K562 (cell line): ENCODE data around the gene NKAPL. TPM values are rescaled to one million over a fixed set of nuclear protein-coding genes. Genes with fewer than 3 reads are reported as not detected.
A peak's percentile ranks its signal among the peaks of the same experiment; 100 is the strongest.

Experiments
- ARID1B ChIP-seq: fragments of 450-650 bp; IDR thresholded peaks from 2 replicates; pipeline ENCODE4 v1.6.1; 2016; ENCODE audit warnings: antibody characterized with exemption, mild to moderate bottlenecking, inconsistent platforms
- ATF7 ChIP-seq: fragments of 450-650 bp; IDR thresholded peaks from 2 replicates; pipeline ENCODE4 v1.7.1; 2014; ENCODE audit warnings: mild to moderate bottlenecking, moderate library complexity
- BRCA1 ChIP-seq, 2 experiments: fragments of 450-650 bp in 1 of 2; sonication (generic) in 1 of 2; formaldehyde crosslinking in 1 of 2; IDR thresholded peaks; 2 replicates each; pipeline versions ENCODE4 v1.5.0 to v1.6.1; 2017 to 2020; ENCODE audit warnings: mild to moderate bottlenecking in 1 of 2, missing genetic modification reagents in 1 of 2
- LCOR ChIP-seq: sonication (generic); formaldehyde crosslinking; IDR thresholded peaks from 2 replicates; pipeline ENCODE4 v1.8.0; 2022; ENCODE audit warnings: mild to moderate bottlenecking, missing genetic modification reagents
- MAFG ChIP-seq: fragments of 450-650 bp; conservative IDR thresholded peaks from 2 replicates; pipeline ENCODE4 v1.6.1; 2016; ENCODE audit warnings: missing genetic modification characterization, missing compliant biosample characterization
- MAFK ChIP-seq: IDR thresholded peaks from 2 replicates; pipeline ENCODE4 v1.6.1; 2011; ENCODE audit warnings: low read length, improper control_type of control experiment
- PBX2 ChIP-seq, 2 experiments: IDR thresholded peaks in 1 of 2; conservative IDR thresholded peaks in 1 of 2; 2 replicates each; pipeline ENCODE4 v1.6.1; 2016; ENCODE audit warnings: low read depth in 2 of 2, mild to moderate bottlenecking in 1 of 2, missing compliant biosample characterization in 1 of 2, missing genetic modification characterization in 1 of 2, moderate library complexity in 1 of 2
- TARDBP ChIP-seq: fragments of 450-650 bp; IDR thresholded peaks from 2 replicates; pipeline ENCODE4 v1.6.1; 2016
- ZNF282 ChIP-seq: sonication (generic); formaldehyde crosslinking; IDR thresholded peaks from 2 replicates; pipeline ENCODE4 v1.8.1; 2023; ENCODE audit warnings: missing genetic modification reagents
- ZNF316 ChIP-seq: fragments of 450-650 bp; IDR thresholded peaks from 2 replicates; pipeline ENCODE4 v1.6.1; 2016
- ZNF785 ChIP-seq: fragments of 250-450 bp; sonication (Bioruptor Pico); IDR thresholded peaks from 2 replicates; pipeline ENCODE4 v1.4.0; 2020; ENCODE audit warnings: mild to moderate bottlenecking
- polyA plus RNA-seq, 8 experiments: library from polyadenylated mRNA; depleted of rRNA in 4 of 8; stranded (reverse) in 5 of 8; unstranded in 3 of 8; fragments of >200 nt; fragmentation: Nextera tagmentation in 2 of 8; fragmentation: Illumina TruSeq in 1 of 8; extraction: Ambion mirVana in 2 of 8; extraction: Trizol in 1 of 8; gene quantifications; 2 replicates each; pipeline versions ENCODE4 v1.2.1 to v1.2.3, GENCODE V29; 2011 to 2014; ENCODE audit warnings: inconsistent platforms in 1 of 8, missing spikeins in 1 of 8
- total RNA-seq, 7 experiments: library from RNA; depleted of rRNA in 6 of 7; stranded (reverse); fragments of >200 nt in 6 of 7; fragmentation: Illumina TruSeq in 2 of 7; extraction: Trizol in 2 of 7; gene quantifications; 2 replicates each; pipeline versions ENCODE4 v1.2.1 to v1.2.3, GENCODE V29; 2011 to 2021; ENCODE audit warnings: low replicate concordance in 1 of 7
- TF ChIP-seq, protein P1 (sequence below): fragments of 250-450 bp; sonication (Bioruptor Pico); IDR thresholded peaks from 2 replicates; pipeline ENCODE4 v1.5.0; 2022; ENCODE audit warnings: mild to moderate bottlenecking

The NKAPL gene
- total and polyA plus RNA-seq, 9 of the 15 experiments (the other 6 are each of a cell fraction or from before 2014, with no cell fraction given): not detected

- no peak for TF ChIP-seq PBX2 (CRISPR knock-in tag; IDR thresholded peaks at IDR 0.05; ENCODE audit: low read depth)
- TF ChIP-seq PBX2 (tag; conservative IDR thresholded peaks at IDR 0.05; ENCODE audit: low read depth): peak; percentile 75
- TF ChIP-seq MAFK: peak; percentile 63; the same call in 1 of the 2 replicates
- no peak for TF ChIP-seq ZNF785 (CRISPR knock-in tag)
- no peak for TF ChIP-seq ATF7
- TF ChIP-seq ZNF316: peak; percentile 95
- no peak for TF ChIP-seq ZNF282 (CRISPR knock-in tag)
- no peak for TF ChIP-seq BRCA1 (IDR thresholded peaks at IDR 0.05)
- no peak for TF ChIP-seq BRCA1 (CRISPR knock-in tag; IDR thresholded peaks at IDR 0.05)
- TF ChIP-seq MAFG (tag): peak; percentile 81
- peak; percentile 21; the same call in 1 of the 2 replicates for TF ChIP-seq ARID1B
- TF ChIP-seq, protein P1, sequence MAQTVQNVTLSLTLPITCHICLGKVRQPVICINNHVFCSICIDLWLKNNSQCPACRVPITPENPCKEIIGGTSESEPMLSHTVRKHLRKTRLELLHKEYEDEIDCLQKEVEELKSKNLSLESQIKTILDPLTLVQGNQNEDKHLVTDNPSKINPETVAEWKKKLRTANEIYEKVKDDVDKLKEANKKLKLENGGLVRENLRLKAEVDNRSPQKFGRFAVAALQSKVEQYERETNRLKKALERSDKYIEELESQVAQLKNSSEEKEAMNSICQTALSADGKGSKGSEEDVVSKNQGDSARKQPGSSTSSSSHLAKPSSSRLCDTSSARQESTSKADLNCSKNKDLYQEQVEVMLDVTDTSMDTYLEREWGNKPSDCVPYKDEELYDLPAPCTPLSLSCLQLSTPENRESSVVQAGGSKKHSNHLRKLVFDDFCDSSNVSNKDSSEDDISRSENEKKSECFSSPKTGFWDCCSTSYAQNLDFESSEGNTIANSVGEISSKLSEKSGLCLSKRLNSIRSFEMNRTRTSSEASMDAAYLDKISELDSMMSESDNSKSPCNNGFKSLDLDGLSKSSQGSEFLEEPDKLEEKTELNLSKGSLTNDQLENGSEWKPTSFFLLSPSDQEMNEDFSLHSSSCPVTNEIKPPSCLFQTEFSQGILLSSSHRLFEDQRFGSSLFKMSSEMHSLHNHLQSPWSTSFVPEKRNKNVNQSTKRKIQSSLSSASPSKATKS (CRISPR knock-in tag): no peak
- no peak for TF ChIP-seq TARDBP
- TF ChIP-seq LCOR: no peak
Measured at GRCh38 chr6:28240471-28240870, 18.6 kb upstream of the NKAPL start (continued).
